Stimulated activated CD4-positive, alpha-beta T cell treated with anti-CD3 and anti-CD28 coated beads, TNF-alpha, amount 100 ng/mL, for 4 hours (primary cell): Measurements from ENCODE around the gene ECHS1.
"Not testable (repeated sequence)": the region's sequence is repeated elsewhere in the genome, so short reads cannot be mapped to it uniquely, and the experiment has no call there.

ENCODE experiments used
- DNase-seq, 3 experiments: peaks; one replicate each; pipeline ENCODE4 v3.0.0-alpha.2; 2020; ENCODE audit warnings: low read depth in 3 of 3

ECHS1 gene

GRCh38 chr10:133378251-133379096 lies 5.3 kb upstream of the ECHS1 start:
- peak; percentile 36 to 40 (median 40) for DNase-seq

GRCh38 chr10:133377818-133378250 lies 4.7 kb upstream of the ECHS1 start:
- DNase-seq = no peak

GRCh38 chr10:133377025-133377817 lies 4.1 kb upstream of the ECHS1 start:
- no peak for DNase-seq

- DNase-seq = not testable (repeated sequence)
These were observed 3.0 kb upstream of the ECHS1 start for GRCh38 chr10:133376183-133376582.

GRCh38 chr10:133375357-133376115 lies 2.4 kb upstream of the ECHS1 start:
- DNase-seq = no peak

- DNase-seq = no peak
These were observed 647 bp downstream of the ECHS1 start for GRCh38 chr10:133372507-133372906.

GRCh38 chr10:133370030-133370786 lies 2.9 kb downstream of the ECHS1 start:
- DNase-seq = no peak

GRCh38 chr10:133368153-133368552 lies 5.0 kb downstream of the ECHS1 start:
- no peak for DNase-seq

GRCh38 chr10:133367461-133367860 lies 5.7 kb downstream of the ECHS1 start:
- DNase-seq = not testable (repeated sequence)

GRCh38 chr10:133366751-133367150 lies 6.4 kb downstream of the ECHS1 start:
- no peak for DNase-seq

- no peak for DNase-seq
These were observed 7.0 kb downstream of the ECHS1 start for GRCh38 chr10:133366130-133366478.

GRCh38 chr10:133365461-133366129 lies 7.6 kb downstream of the ECHS1 start:
- no peak for DNase-seq

- DNase-seq = no peak
These were observed 8.3 kb downstream of the ECHS1 start for GRCh38 chr10:133364645-133365431.

- no peak for DNase-seq
These were observed 10.3 kb downstream of the ECHS1 start for GRCh38 chr10:133362846-133363245.

- DNase-seq = no peak
These were observed 11.2 kb downstream of the ECHS1 start for GRCh38 chr10:133361773-133362441.

- DNase-seq = no peak
These were observed 11.9 kb downstream of the ECHS1 start for GRCh38 chr10:133361227-133361626.

GRCh38 chr10:133359972-133360610 lies 13.1 kb downstream of the ECHS1 start:
- DNase-seq = no peak

GRCh38 chr10:133359554-133359971 lies 13.6 kb downstream of the ECHS1 start:
- no peak for DNase-seq

- DNase-seq = no peak
These were observed 14.2 kb downstream of the ECHS1 start for GRCh38 chr10:133358925-133359310.
